Ramos (cell line): ENCODE measurements around the gene TMEM45B.

Experiments used
- in situ Hi-C: fragments of 300-500 bp; cut with MboI; formaldehyde crosslinking; loops from one replicate; pipeline ENCODE4 v1.14.3; 2022; ENCODE audit warnings: low sequenced_read_pairs; ENCODE audit not compliant: unreplicated experiment

The TMEM45B gene

DNA sequence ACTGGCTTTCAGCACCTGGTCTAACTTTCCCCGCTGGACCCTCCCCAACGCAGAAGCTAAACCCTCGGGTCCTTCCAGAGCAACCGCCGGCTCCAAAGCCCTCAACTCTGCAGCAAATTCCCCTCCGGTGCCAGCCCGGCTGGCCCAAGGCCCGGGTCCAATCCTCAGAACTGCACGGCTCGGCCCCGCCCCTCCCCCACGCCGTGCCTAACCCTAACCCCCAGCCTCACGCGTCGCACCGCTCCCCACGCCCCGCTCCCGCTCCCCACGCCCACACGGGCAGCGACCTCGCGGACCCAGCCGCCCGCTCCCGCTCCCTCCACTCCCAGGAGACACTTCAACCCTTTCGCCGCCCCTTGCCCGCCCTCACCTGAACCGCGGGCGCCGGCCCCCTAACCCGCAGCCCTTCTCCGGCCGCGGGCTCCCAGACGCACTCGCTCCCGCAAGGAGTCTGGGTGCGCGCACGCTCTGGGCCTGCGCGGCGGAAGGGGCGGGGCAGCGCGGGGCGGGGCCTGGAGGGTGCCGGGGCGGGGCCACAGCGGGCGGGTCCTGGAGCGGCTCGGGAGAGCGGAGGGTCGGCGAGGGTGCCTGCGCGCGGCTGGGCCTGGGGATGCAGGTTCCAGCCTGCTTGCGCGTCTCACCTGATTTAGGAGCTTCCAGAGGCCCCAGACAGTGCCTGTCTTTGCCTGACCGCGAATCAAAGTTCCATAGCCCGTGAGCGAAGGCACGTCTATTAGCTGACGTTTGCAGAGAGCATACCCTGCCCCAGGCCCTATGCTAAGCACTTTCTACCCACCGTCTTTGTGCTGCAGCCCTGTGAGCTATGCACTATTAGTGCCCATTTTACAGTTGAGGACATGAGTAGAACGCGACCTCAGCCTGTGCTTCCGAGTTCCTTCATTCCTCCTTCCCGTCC, 79.7 kb downstream of the TMEM45B start, which contains the start of gene NFRKB:
Gene NFRKB (minus strand): TSS at position 453 of the 916 bp plus-strand sequence. CDS start 2,729 bp downstream, outside the sequence.
- in situ Hi-C loops: no loop called here

DNA sequence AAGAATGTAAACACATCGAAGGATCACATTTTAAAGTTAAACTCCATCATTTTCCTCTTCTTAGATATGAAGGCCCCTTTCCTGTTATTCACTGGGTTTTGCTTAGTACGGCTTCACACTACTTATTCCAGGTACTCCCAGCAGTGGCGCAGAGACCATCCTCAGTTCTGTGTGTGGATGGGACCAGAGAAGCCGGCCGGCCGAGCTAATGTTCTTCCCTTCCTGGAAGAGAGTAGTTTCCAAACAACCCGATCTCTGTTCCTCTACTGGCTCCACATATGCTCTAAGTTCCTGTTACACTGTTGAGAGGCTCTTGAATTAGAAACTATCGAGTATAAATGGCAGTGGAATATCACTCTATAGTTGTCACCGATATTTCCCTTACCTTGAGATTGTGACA, 80.4 kb downstream of the TMEM45B start:
- in situ Hi-C loops: no loop called here

DNA sequence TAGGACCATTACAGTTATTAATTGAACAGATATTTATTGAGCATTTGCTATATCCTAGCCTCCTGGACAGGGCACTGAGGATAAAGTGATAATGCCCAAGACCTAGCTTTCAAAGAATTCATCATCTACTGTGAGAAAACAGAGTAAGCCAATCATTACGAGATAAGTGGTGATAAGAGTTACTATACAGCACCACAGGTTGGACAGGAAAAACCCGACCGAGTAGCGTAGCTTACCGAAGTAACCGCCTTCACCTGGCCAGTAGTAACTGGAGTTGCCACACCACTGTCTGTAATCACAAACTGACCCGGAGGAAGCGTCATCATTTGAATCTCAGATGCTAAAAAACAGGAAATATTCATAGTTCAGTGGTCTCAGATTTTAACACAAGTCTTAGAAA, 89.8 kb downstream of the TMEM45B start:
- in situ Hi-C loops: no loop called here
